Stimulated activated CD8-positive, alpha-beta memory T cell treated with anti-CD3 and anti-CD28 coated beads, Interleukin-15, amount 100 ng/mL, for 1 hour (primary cell): ENCODE results near the gene SMYD3.
"Not testable (repeated sequence)": the region's sequence is repeated elsewhere in the genome, so short reads cannot be mapped to it uniquely, and the experiment has no call there.

ENCODE experiments used
- DNase-seq: peaks from one replicate; pipeline ENCODE4 v3.0.0-alpha.2; 2020; ENCODE audit warnings: low read depth

SMYD3 gene

GRCh38 chr1:245800901-245801605 is 706.0 kb downstream of the SMYD3 start:
- DNase-seq = no peak

GRCh38 chr1:245798349-245798711 is 708.7 kb downstream of the SMYD3 start:
- no peak for DNase-seq

GRCh38 chr1:245797592-245798348 is 709.3 kb downstream of the SMYD3 start:
- DNase-seq = no peak

- DNase-seq = no peak
Measured at GRCh38 chr1:245791410-245792312, 715.4 kb downstream of the SMYD3 start.

GRCh38 chr1:245790441-245790840 is 716.6 kb downstream of the SMYD3 start:
- no peak for DNase-seq

GRCh38 chr1:245788886-245789285 is 718.2 kb downstream of the SMYD3 start:
- no peak for DNase-seq

- DNase-seq = no peak
Measured at GRCh38 chr1:245788269-245788668, 718.8 kb downstream of the SMYD3 start.

- DNase-seq = no peak
Measured at GRCh38 chr1:245786948-245787347, 720.1 kb downstream of the SMYD3 start.

GRCh38 chr1:245779797-245780755 is 727.0 kb downstream of the SMYD3 start:
- DNase-seq = no peak

- DNase-seq = no peak
Measured at GRCh38 chr1:245777752-245778151, 729.3 kb downstream of the SMYD3 start.

- no peak for DNase-seq
Measured at GRCh38 chr1:245776694-245777332, 730.3 kb downstream of the SMYD3 start.

GRCh38 chr1:245776139-245776538 is 730.9 kb downstream of the SMYD3 start:
- no peak for DNase-seq

- not testable (repeated sequence) for DNase-seq
Measured at GRCh38 chr1:245774931-245775330, 732.1 kb downstream of the SMYD3 start.

GRCh38 chr1:245774196-245774595 is 732.9 kb downstream of the SMYD3 start:
- no peak for DNase-seq

- no peak for DNase-seq
Measured at GRCh38 chr1:245773344-245773743, 733.7 kb downstream of the SMYD3 start.

- no peak for DNase-seq
Measured at GRCh38 chr1:245772739-245773138, 734.3 kb downstream of the SMYD3 start.

- no peak for DNase-seq
Measured at GRCh38 chr1:245772325-245772724, 734.8 kb downstream of the SMYD3 start.

- DNase-seq = no peak
Measured at GRCh38 chr1:245771511-245772281, 735.4 kb downstream of the SMYD3 start.

GRCh38 chr1:245770156-245770555 is 736.9 kb downstream of the SMYD3 start:
- no peak for DNase-seq

- DNase-seq = no peak
Measured at GRCh38 chr1:245768596-245768995, 738.5 kb downstream of the SMYD3 start.
